Cardiac muscle cell (in vitro differentiated cells and primary cell): ENCODE measurements around the gene ZNF418. TPM values are rescaled to one million over a fixed set of nuclear protein-coding genes. Genes with fewer than 3 reads are reported as not detected.

Experiments used
- DNase-seq, 2 donors: peaks; one replicate each; pipeline versions ENCODE4 v3.0.0 to v3.0.0-alpha.2; 2010 to 2017; ENCODE audit warnings: low read depth in 1 of 2, low spot score in 1 of 2
- H3K27ac ChIP-seq: fragments of 200-600 bp; sonication (generic); 2 replicates; pipeline ENCODE4 v1.5.1; 2016
- H3K27me3 ChIP-seq: fragments of 200-600 bp; sonication (generic); 2 replicates; pipeline ENCODE4 v1.6.0; 2016; ENCODE audit warnings: control low read depth
- H3K36me3 ChIP-seq: fragments of 200-600 bp; sonication (generic); 2 replicates; pipeline ENCODE4 v1.5.1; 2016; ENCODE audit warnings: control low read depth
- H3K4me1 ChIP-seq: fragments of 200-600 bp; sonication (generic); 2 replicates; pipeline ENCODE4 v1.8.1; 2017; ENCODE audit warnings: low read depth, mild to moderate bottlenecking, mixed run types
- H3K4me3 ChIP-seq: fragments of 200-600 bp; sonication (generic); 2 replicates; pipeline ENCODE4 v1.5.1; 2016; ENCODE audit warnings: mild to moderate bottlenecking
- H3K9me3 ChIP-seq: fragments of 200-600 bp; sonication (generic); 2 replicates; pipeline ENCODE4 v1.5.1; 2017; ENCODE audit warnings: low read depth, mild to moderate bottlenecking, control low read depth
- polyA plus RNA-seq: library from polyadenylated mRNA; unstranded; fragments of >200 nt; fragmentation: Nextera tagmentation; extraction: Ambion mirVana; gene quantifications from 2 replicates; pipeline ENCODE4 v1.2.1, GENCODE V29; 2016
- total RNA-seq: library from RNA; depleted of rRNA; stranded (reverse); fragments of >200 nt; gene quantifications from 2 replicates; pipeline ENCODE4 v1.2.3, GENCODE V29; 2016
- TF ChIP-seq, protein P1 (sequence below): IDR thresholded peaks from 2 replicates; pipeline ENCODE4 v1.5.1; 2012; ENCODE audit warnings: low read depth, mild to moderate bottlenecking, low read length

ZNF418 gene
- total and polyA plus RNA-seq, 2 experiments from 2014 or later: 6.1 to 19.7 TPM

DNA sequence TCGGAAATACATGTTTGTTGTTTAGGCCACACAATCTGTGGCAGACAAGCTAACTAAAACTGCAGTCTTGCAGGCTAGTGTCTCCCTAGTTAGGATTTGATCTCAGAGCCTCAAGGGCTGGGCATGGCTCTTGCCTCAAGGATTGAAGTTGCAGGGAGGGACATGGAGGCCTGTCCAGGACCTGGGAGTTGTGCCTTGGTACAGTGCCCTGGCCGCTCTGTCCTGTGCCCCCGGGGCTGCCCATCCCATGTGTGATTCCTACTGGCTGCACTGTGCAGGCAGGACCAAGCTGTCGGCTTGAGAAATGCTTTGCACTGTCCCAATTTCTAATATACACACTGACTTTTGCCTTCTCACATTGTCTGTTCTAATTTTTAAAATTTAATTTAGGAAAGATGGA is 19.8 kb upstream of the ZNF418 start:
- TF ChIP-seq, protein P1, sequence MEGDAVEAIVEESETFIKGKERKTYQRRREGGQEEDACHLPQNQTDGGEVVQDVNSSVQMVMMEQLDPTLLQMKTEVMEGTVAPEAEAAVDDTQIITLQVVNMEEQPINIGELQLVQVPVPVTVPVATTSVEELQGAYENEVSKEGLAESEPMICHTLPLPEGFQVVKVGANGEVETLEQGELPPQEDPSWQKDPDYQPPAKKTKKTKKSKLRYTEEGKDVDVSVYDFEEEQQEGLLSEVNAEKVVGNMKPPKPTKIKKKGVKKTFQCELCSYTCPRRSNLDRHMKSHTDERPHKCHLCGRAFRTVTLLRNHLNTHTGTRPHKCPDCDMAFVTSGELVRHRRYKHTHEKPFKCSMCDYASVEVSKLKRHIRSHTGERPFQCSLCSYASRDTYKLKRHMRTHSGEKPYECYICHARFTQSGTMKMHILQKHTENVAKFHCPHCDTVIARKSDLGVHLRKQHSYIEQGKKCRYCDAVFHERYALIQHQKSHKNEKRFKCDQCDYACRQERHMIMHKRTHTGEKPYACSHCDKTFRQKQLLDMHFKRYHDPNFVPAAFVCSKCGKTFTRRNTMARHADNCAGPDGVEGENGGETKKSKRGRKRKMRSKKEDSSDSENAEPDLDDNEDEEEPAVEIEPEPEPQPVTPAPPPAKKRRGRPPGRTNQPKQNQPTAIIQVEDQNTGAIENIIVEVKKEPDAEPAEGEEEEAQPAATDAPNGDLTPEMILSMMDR: no peak
- H3K4me3 ChIP-seq: no peak overlapping the region
- no peaks in the 10 kb centered on the region for H3K4me1 ChIP-seq
- no peaks in the 10 kb centered on the region for H3K9me3 ChIP-seq
- DNase-seq: no peak
- no peak overlapping the region for H3K27ac ChIP-seq
- no peaks in the 10 kb centered on the region for H3K36me3 ChIP-seq
- no peaks in the 10 kb centered on the region for H3K27me3 ChIP-seq

DNA sequence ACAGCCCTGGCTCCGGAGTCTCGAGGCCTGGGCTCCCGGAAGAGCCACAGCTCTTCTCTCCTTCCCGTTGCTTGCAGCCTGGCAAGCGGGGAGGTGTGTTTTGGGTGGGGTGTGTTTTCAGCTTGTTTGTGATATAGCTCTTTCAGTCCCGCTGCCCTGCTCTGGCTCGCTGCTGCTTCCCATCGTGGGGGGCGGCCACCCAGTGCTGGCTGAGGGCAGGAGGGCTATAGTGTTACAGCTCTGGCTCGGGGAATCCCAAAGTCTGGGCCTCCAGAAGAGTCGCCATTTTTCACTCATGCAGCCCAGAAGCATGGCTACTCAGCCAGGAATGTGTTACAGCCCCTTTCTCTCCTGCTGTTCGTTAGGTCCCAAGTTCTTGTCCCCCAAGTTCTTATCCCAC is 14.5 kb upstream of the ZNF418 start:
- Histone ChIP-seq H3K4me3 (no peak overlapping the region), H3K27ac (no peak overlapping the region), H3K36me3 (no peaks in the 10 kb centered on the region), H3K27me3 (no peaks in the 10 kb centered on the region), H3K9me3 (no peaks in the 10 kb centered on the region), H3K4me1 (peaks cover 9% of the 10 kb centered on the region)
- no peak for DNase-seq
- TF ChIP-seq, protein P1: no peak

DNA sequence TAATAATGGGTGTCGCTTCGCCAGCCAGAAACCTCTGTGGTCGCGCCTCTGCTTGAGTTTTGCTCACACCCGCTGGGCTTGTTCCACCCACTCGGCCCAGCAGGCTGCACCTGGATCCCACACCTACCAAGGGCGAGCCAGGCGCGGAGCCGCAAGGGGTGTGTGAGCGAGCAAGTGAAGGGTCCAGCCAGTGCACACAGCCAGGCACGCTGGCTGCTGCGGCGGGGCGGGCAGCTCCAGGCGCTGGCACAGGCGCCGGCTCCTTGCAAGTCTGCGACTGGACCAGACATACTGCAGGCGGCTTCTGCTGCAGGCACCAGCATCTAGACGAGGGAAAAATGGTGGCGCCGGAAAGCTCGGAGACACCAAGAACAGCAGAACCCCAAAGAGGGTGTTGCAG is 14.1 kb upstream of the ZNF418 start:
- TF ChIP-seq, protein P1: no peak
- Histone ChIP-seq H3K36me3 (no peaks in the 10 kb centered on the region), H3K27ac (no peak overlapping the region)

DNA sequence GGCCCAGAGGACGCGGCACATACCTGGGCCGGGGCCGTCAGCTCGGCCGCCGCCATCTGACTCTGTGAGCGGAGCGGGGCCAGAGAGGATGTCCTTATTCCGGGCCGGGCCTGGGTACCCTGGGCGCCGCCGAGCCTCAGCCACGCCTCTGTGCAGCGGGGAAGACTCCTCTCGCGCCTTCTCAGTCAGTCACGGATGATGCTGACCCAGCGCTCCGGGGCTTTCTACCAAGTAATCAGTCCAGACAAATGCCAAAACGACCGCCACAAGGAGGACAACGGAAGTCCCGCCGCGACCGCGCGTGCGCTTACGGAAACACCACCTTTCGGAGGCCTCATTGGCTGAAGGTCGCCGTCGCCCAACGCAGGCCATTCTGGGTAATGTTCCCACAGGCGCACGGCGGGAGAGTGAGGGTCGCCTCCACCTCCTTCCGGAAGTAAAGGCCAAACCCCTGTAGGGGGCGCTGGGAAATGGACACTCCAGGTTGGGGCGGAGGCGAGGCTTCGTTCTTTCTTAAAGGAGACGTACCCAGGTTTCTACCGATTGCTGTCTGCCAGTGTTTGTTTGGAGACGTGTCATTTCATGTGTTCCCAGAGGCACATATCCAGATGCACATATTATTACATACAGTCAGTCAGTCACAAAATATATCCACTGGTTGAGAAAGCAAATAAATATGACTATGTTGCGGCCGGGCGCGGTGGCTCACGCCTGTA is 12.4 kb upstream of the ZNF418 start, which contains the start of gene ZNF256:
Gene ZNF256 (minus strand): TSS at position 288 of the 716 bp plus-strand sequence. CDS start 232 bp downstream, at position 56.
- peak within 1 kb of the TSS; percentile 90 for H3K4me3 ChIP-seq
- peaks cover 9% of the 10 kb centered on the region for H3K4me1 ChIP-seq
- H3K27me3 ChIP-seq: no peaks in the 10 kb centered on the region
- no peaks in the 10 kb centered on the region for H3K36me3 ChIP-seq
- H3K9me3 ChIP-seq: no peaks in the 10 kb centered on the region
- H3K27ac ChIP-seq: peak within 1 kb of the TSS; percentile 90
- TF ChIP-seq, protein P1: peak; percentile 64
- DNase-seq: peak; percentile 97 to 98

More for the DNA sequence above, 14.1 kb upstream of the ZNF418 start:
- H3K4me1 ChIP-seq: peaks cover 9% of the 10 kb centered on the region
- DNase-seq: no peak
- H3K4me3 ChIP-seq: no peak overlapping the region
- no peaks in the 10 kb centered on the region for H3K27me3 ChIP-seq
- H3K9me3 ChIP-seq: no peaks in the 10 kb centered on the region

DNA sequence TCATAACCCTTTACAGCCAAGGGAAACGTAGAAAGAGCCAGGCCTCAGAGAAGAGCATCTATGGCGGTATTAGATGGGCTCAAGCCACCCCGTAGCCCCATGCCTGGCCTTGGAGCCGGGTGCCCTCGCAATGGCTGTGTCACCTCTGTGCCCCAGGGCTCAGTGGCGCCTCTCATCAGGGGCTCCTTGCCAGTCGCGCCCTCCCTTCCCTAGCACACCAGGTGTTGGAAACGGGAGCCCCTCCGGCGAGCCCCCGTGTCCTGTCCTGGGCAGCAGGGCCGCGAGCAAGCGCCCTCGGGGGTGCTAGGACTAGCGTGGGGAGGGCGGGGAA is 11.9 kb upstream of the ZNF418 start:
- Histone ChIP-seq H3K36me3 (peaks cover 3% of the 10 kb centered on the region), H3K27me3 (no peaks in the 10 kb centered on the region), H3K9me3 (no peaks in the 10 kb centered on the region), H3K4me3 (peak overlapping the region; percentile 90), H3K27ac (peak overlapping the region; percentile 90), H3K4me1 (peaks cover 9% of the 10 kb centered on the region)
- TF ChIP-seq, protein P1: no peak
- peak in 1 of 2 donors; percentile 1 for DNase-seq
